Right ventricle myocardium superior (tissue), 1 donor: Measurements from ENCODE around the gene TRABD2B. TPM values are rescaled to one million over a fixed set of nuclear protein-coding genes. Genes with fewer than 3 reads are reported as not detected.

Experiments used
- ATAC-seq: fragments of 200-7000 bp; cut with Tn5 transposase; one replicate; pipeline ENCODE4 v1.9.1; 2020; ENCODE audit warnings: mild to moderate bottlenecking; ENCODE audit not compliant: poor library complexity
- DNase-seq: peaks from one replicate; pipeline ENCODE4 v3.0.0-alpha.2; 2020
- intact Hi-C: fragments of 100-400 bp; cut with DNase I; formaldehyde crosslinking; loops from one replicate; pipeline ENCODE4 v1.11.2; 2022
- total RNA-seq: library from RNA; stranded (reverse); fragmentation: NEBNext Ultra II Directional; extraction: Animal tissue kit (Norgen Biotek cat#: 25700); gene quantifications from one replicate; pipeline ENCODE4 v1.2.1, GENCODE V29; 2021
- donor health status: DM: no; HTN: yes; CAD: no; lungs with severe emphysema.

The TRABD2B gene
- total RNA-seq, 1 donor from 2014 or later, result 0.51 TPM

DNA sequence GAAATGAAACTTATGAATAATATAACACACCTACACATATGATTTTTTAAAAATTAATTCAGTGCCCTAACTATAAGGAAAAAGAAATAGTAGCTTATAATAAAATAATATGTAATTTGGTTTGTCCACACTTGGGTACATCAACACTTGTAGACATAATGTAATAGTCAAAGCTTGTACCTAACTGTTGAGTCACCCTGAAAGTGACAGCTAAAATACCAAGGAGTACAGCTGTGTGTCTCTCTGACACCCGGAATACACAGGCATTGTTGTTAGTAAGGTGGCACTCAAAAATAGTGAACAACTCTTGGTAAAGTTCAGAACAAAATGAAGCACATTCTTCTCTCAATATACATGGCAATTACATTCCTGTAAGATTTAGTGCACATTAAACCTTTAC is 243.4 kb downstream of the TRABD2B start:
- intact Hi-C loops, result no loop called here
- DNase-seq, result no peak
- no peak for ATAC-seq

DNA sequence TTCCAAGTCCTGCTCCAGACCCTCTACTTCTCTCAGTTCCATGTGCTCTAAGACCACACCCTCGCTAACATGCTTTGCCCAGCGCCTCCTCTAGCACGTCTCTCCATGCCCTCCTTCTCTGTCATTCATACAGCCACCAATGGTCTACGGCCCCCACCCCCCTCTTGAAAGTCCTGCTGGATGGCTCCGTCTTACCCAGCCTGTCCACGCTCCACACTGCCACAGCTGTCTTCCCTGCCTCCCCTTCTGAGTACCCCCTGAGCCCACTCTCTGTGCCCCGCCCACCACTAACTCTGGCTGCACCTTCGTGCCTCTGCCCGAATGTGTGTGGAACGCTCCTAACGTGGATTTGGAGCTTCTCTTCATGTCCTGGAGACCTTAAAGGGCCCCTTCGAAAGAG is 244.6 kb downstream of the TRABD2B start:
- DNase-seq (no peak), ATAC-seq (no peak)
- intact Hi-C loops, result no loop called here

DNA sequence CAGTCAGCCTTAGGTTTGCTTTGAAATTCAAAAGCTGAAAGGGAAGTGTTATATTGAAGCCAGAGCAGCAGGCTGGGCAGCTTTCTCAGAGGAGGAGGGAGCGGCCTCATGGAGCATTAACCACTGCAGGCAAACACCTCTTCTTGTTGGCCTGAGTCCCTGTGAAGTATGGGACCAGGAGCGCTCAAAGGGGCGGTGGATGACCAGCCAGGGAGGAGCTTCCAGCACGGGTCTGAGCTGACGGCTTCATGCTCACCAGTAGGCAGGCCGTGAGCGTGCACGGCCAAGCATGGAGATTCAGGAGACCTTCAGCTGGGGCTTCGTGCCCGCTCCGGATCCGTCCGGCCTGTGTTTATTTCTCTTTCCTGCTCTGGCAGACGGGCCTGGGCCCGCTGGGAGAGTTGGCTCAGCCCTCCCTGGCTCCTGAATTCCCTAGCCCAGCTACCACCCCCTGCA is 245.2 kb downstream of the TRABD2B start:
- peak; percentile 10 for ATAC-seq
- intact Hi-C loops, result no loop called here
- no peak for DNase-seq

DNA sequence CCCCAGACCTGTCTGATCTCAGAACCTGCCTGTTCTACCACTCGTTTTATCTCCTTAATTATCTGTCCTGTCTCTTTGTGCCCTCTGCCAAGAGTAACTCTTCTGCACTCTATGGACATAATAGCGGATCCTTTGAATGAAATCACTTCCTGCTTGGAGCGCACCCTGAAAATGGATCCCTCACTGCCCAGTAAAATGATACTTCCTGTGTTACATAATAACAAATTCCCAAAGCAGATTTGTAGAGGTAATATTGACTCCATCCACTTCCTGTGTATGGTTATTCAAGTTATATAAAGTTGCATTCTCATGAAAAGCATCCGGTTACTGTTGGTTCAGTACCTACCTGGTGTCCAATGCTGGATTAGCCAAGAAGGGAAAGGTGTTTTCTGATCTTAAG is 246.0 kb downstream of the TRABD2B start:
- no peak for DNase-seq
- intact Hi-C loops, result no loop called here
- ATAC-seq, result no peak

DNA sequence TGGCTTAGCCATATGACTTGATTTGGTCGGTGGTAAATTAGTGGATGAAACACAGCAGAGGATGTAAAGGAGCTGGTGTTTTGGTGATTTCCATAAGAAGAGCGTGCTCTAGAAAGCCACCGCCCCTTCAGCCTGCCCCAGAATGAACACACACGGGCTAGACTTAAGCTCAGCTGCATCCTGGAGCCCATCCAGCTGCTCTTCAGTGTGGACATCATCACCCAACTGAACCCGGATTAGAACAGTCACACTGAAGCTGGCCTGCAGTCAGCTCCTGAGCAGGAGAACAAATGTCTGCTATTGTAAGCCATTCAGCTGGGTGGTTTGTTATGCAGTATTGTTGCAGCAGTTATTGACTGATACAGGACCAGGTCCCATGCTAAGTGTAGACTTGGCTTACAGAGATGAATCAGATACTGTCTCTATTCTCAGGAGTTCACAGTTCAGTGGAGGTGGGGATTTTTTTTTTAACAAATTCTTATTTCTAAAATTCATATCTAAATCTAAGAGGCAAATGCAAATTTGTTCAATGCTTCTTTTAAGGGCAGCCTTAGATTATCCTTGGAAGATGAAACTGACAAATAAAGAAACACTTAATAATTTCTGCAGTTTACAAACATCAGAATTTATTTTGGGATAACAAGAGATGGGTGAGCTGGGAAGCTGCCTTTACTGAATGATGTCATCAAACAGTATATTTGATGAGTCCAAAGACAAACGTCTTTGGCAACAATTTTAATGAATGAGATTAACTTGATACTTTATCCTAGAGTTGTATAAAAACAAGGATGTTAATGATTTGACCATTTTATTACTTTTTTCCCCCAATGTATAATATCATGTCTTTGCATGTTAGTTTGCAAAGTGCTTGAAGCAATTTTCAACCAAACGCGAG is 251.2 kb downstream of the TRABD2B start:
- DNase-seq, result no peak
- intact Hi-C loops, result loop anchor here (10.0 kb wide), 1 partner anchor 249 kb away; the partner anchor contains the start of gene TRABD2B
- peak; percentile 75 for ATAC-seq

DNA sequence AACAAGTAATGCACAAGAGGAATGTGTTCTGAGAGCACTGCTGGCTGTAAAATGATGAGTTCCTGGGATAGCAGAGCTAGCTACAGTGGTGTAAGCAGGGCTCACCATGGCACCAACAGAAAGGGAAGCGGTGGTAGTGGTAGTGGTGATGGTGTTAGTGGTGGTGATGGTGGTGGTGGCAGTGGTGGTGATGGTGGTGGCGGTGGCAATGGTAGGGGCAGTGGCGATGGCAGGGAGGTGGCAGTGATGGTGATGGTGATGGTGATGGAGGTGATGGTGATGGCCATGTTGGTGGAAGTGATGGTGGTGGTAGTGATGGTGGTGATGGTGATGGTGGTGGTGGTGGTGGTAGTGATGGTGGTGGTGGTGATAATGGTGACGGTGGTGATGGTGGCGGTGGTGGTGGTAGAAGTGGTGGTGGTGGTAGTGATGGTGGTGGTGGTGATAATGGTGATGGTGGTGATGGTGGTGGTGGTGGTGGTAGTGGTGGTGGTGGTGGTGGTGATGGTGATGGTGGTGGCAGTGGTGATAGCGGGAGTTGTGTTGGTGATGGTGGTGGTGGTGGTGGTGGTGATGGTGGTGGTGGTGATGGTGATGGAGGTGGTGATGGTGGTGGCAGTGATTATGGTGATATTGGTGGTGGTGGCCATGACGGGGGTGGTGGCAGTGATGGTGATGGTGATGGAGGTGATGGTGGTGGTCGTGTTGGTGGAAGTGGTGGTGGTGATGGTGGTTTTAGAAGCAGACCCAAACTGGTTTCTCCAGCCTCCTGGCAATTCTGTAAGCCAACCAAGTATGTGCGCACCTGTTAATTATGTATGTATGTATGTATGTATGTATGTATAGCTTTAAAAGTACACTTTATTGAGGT is 254.1 kb downstream of the TRABD2B start:
- no peak for DNase-seq
- intact Hi-C loops, result loop anchor here (10.0 kb wide), 1 partner anchor 252 kb away; the partner anchor contains the start of gene TRABD2B
- no peak for ATAC-seq

DNA sequence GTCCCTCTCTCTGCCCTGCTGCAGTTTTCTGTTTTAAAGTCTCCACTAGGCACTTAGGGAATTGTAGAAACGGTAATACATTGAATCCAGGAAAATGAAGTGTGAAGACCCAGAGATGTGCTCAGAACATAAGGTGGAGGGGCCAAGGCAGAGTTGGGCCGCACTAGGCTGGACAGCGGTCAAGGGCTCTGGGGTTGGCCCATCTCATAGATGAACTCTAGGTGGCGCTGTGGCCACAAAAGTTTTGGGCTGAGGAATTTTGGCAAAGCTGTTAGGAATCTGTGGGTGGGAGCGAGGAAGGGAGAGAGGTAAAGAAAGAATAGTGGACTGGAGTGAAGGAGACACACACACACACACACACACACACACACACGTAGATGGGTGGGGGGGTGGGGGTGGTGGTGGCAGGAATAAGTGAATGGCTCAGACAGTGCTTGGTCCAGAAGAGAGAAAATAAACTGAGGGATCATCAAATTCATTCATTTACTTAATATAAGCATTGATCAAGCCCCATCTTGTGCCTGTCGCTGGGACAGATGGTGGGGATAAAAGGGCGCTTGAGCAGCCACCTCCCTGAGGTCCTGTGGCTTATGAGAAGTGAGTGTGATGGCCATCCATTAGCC is 258.5 kb downstream of the TRABD2B start:
- peak; percentile 62 for DNase-seq
- ATAC-seq, result peak; percentile 94
- intact Hi-C loops, result loop anchor here (10.0 kb wide), 1 partner anchor 466 kb away; no protein-coding TSS in a partner anchor

DNA sequence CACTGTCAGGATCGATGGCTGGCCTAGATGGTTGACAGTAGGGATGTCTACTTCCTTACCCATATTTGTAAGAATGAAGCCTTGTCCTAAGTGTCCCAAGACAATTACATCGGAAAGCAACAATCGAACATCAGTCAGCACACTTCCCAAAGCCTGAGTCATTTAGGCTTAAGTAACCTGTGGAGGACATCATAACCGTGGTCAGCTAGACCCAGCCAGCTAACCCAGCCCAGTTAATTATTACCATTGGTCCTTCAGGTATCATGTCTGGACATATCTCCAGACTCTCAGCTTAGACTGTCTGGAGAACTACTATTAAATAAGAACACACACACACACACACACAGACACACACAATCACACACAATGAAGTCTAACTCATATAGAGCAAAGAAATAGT is 264.7 kb downstream of the TRABD2B start:
- intact Hi-C loops, result loop anchor here (10.0 kb wide), 1 partner anchor 472 kb away; no protein-coding TSS in a partner anchor
- DNase-seq, result no peak
- ATAC-seq, result no peak

DNA sequence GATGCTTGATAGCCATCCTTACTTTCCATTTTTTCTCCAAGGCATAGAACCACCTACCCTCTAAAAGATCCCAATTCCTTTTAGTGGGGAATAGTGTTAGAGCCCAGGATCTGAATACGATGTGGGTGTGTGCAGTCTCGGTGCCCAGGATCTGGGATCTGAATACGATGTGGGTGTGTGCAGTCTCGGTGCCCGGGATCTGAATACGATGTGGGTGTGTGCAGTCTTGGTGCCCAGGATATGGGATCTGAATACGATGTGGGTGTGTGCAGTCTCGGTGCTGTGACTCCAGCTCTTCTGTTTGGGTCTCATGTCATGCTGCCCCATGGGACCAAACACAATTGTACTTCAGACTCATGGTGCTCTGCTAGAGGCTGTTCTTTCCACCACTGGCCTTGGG is 265.5 kb downstream of the TRABD2B start:
- intact Hi-C loops, result loop anchor here (10.0 kb wide), 1 partner anchor 473 kb away; no protein-coding TSS in a partner anchor
- DNase-seq (no peak), ATAC-seq (no peak)

DNA sequence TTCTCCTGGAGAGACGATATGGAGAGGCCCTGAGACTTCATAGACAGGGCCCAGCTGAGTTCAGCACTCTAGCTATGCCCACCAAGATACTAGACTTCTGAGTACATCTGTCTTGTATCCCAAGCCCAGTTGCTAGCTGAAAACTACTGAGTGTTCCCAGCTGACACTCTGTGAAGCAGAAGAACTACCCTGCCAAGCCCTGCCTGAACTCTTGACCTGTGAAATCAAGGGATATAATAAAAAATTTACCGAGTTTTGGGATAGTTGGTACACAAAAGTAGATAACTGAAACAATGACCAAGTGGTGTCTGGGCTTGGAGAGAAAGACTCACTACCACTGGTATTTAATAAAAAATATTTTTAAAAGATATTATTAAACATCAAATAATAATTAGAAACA is 267.5 kb downstream of the TRABD2B start:
- ATAC-seq (no peak), DNase-seq (no peak)
- intact Hi-C loops, result loop anchor here (10.0 kb wide), 1 partner anchor 475 kb away; no protein-coding TSS in a partner anchor

DNA sequence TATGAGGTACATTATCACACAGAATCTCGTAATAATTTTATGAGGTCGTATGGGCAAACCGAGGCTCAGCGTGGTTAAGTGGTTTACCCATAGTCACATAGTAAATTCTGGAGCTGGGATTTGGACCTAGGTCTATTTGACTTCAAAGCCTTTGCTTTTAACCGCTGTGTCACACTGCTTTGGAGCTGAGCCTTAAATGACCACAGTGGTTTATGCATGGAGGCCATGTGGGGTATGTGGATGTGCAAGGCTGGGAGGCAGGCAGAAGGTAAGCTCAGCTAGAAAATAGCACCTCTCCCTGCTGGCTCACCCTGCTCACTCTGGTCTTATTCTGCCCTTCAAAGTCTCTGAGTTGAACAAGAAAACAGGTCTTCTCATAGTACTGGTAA is 269.5 kb downstream of the TRABD2B start:
- no peak for ATAC-seq
- intact Hi-C loops, result no loop called here
- no peak for DNase-seq

DNA sequence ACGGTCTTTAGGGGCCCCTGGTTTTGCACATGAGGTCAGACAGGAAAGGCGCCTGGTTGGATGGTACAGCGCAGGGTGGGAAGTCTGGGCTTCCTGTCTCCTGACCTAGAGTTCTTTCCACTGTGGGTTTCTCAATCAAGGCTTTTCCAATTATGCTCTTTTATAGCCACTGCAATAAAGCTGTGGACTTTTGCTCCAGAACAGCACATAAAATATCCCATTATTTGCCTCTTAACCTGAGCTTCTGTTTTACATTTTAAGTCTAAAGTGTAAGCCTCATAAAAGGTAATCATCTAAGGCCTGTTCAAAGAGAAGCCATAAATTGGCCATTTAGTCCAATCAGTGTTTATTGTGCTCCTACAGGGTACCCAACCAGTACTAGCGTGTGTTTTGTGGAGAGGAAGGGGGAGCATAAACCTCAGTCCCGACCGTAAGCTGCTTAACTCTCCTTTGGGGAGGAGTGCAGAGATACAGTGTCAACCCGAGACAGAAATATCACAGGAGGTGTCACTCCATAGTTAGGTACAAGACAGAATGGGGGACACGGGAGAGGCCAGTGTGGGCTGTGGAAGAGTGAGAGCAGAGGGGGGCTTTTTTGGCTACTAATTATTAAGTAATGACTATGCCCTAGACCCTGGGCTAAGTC is 270.0 kb downstream of the TRABD2B start:
- intact Hi-C loops, result no loop called here
- no peak for DNase-seq
- ATAC-seq, result no peak

DNA sequence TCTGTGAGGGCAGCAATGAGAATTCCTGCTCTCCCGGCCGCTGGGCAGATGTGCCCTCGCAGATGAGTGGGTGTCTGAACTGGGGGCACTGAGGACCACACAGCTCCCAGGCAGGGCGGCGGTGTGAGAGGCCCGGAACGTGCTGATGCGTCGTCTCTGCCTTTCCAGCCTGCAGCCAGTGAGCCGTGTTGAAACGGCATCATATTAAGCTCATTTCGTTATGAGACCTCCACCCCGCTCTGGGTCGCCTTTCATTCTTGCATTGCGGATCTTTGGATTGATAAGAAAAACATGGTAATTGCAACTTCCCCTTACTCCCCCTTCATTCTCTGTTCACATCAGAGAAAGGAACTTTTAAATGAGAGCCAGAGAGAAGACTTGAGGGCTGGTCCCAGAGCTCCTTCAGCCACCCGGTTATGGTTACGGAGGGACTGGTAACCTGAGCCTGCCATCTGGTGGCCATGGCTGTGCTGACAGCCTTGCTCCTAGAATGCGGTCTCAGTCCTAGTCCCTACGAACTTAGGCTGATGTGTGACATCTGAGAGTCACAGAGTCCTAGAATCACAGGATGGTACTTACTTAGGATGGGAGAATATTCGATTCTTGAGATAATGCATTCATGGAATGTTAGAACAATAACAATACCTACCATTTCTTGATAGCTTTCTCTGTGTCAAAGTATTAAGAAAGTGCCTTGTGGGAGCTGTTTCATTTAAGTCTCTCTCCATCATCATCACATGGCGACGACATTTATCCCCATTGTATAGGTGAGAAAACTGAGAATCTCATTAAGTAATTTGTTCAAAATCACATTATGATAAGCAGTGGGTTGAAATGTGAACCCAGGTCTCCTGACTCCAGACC is 271.0 kb downstream of the TRABD2B start:
- intact Hi-C loops, result no loop called here
- peak; percentile 83 for DNase-seq
- ATAC-seq, result peak; percentile 95

DNA sequence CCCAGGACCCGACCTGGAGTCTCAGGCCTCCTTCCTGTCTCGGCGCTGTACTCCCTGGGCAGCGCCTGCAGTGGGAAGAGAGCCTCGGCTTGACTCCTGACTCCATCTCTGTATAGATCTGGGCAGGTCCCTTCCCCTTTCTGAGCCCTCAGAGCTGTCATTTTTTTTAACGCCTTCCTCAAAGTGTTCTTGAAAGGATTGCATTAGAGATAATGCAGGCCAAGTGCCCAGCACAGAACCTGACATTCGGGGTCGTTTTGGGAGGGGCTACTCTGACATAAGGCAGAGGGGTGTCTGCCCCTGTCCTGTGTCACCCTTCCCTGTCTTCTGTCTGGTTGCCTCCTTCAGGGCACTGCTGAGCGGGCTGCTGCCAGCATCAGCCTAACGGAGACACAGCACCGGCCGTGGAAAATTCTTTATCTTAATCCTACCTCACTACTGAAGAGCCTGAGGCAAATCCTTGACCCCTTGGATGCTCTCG is 271.6 kb downstream of the TRABD2B start:
- DNase-seq (no peak), ATAC-seq (peak; percentile 16)
- intact Hi-C loops, result no loop called here

DNA sequence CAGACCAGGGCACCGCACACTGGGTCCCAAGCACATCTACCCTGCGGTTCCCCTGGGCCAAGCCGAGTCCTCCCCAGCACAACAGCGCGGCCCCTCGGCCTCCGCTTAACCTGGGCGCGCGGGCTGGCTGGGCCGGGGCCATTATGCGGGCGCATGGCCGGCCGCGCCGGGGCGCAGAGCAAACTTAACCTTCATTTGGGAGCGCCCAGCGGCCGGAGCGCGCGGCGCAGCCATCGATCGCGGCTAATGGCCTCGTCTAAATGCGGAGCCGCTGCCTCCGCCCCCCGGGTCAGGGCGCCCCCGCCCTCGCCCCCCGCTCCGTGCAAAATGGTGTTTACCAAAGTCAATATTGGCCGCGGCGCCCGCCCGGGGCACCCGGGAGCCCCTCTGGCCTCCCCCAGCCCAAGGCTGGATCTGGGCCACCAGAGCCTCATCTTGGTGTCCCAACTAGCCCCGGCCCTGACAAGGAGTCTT is 272.1 kb downstream of the TRABD2B start:
- DNase-seq (no peak), ATAC-seq (peak; percentile 43)
- intact Hi-C loops, result no loop called here

DNA sequence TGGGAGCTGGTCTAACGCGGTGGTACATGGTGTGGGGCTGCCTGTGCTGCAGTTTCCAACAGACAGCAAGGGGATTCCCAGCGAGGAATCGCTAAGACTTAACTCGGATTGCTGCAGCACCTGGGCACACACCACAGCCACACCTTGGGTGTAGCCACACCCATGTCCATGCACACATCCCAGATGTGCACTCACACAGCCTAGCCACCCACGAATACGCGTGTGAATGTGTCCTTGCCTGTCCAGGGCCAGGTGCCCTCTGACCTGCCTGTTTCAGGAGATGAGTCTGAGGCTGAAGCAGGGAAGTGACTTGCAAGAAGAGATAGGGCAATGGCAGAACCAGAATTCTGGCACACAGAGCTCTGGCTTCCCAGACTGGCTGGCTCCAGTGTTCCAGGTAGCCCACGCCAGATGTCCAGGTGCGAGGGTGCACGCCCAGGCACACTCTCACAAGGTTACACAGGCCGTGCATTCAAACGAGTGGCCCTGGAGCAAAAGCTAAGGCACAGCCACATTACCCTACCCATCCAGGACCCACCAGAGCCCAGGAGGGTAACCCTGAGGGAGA is 272.7 kb downstream of the TRABD2B start:
- DNase-seq, result no peak
- intact Hi-C loops, result no loop called here

More for the DNA sequence above, 272.7 kb downstream of the TRABD2B start:
- no peak for ATAC-seq
